GM21447 (cell line): ENCODE data around the gene COL17A1.

Experiments used
- ATAC-seq: cut with Tn5 transposase; IDR thresholded peaks from one replicate; pipeline ENCODE4 v1.9.1; 2021; ENCODE audit not compliant: unreplicated experiment

Gene COL17A1

DNA sequence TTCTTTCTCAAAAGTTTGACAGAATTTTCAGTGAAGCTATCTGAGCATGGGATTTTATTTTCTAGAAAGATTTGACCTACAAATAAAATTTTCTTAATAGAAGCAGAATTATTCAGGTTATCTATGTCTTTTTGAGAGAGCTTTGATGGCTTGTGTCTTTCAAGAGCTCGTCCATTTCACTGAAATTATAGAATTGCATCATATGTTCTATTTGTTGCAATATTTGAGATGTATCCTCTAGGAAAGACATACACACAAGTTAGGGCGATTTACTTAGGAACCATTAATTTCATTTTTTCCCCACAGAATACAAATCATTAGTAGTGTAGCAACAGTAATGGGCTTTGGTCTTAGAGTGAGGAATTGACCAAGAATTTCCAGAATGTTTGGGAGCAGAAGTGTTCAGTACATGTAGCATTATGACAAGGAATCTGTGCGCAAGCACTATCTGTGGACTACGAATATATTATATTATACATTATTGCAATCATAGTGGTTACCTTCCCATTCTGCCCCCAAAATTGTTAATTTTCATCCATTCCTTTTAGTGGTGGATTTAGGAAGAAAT is 12.8 kb upstream of the COL17A1 start:
- no peak for ATAC-seq

DNA sequence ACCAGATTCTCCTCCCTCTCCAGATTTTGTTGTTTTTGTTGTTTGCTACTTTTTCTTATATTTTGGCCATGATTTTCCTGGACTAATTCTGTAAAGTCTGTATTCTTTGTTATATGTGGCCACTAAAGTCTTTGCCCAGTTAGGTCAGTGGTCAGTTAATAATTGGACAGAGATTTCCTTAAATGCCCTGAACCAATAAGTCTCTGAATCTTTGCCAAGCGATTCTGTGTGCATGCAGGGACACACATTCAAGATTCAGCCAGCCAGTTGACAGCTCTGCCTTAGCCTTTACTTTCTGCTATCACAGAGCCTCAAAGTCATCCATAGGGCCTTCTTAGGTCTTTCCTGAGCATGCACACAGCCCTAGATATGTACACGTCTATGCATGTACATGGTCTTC is 11.0 kb upstream of the COL17A1 start:
- ATAC-seq, result no peak

DNA sequence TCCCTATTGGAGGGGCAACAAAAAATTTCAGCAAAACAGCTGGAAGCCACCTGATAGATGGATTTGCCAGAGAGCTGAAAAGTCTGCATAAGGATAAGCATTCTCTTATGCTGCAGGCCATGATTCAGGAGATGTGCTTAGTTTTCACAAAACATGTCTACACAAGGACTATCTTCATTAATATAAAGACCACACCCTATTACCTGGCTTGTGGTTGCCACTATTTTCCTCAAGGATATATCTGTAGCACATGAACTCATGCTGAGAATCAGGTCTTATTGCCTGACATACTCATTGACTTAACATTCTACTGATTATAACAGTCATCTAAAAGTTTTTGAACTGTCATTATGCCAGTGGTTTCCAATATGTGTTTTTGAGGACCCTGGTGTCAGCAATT is 7.1 kb upstream of the COL17A1 start:
- no peak for ATAC-seq

DNA sequence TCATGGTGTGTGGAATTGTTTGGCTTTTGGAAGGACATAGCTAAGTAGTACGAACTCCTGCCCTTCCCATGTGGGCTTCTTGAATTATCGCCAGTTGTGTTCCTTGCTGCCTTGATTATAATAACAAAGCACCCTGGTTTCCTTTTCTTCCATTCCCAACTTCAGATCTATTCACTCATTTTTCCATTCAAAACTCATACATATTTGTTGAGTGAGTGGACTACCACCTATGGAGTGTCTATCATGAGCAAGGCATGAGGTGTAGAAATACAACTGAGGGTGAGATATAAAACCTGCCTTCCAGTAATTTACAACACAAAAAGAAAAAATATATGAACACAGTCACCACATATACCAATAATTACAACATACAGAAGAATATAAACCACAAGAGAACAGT is 4.9 kb upstream of the COL17A1 start:
- no peak for ATAC-seq

DNA sequence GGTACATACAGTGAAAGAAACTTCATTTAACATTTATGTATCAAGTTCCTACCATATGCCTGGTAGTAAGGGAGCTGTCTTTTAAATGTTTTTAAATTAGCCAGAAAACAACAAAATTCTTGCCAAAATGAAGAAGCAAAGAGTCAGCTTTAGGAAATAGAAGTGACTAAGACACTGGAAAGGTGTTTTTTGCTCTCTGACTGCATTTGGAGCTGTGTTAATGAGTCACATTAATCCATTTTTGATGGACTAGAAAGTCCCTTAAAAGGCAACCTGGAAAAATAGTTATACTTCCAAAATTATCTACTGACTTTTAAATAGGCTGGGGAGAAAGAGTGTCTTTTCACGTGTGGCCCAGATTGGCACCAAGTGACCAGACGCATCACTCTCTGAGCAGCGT is 3.9 kb upstream of the COL17A1 start:
- ATAC-seq, result no peak

DNA sequence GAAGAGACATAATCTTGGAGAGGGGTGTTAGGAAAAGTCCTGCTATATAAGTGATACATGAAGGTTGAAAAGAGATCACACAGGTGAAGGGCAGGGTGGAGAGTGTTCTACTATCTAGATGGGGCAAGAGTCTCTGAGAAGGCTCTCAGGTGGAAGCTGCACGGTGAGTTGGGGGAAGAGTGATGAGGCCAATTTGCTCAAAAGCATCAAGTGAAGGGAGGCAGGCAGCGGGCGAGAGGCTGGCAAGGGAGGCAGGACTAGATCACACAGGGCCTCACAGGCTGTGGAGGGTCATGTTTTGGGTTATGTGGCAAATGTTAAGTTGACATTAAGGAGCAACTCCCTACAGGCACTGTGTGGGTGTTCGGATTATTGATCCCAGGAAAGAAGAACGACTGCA is 2.6 kb upstream of the COL17A1 start:
- no peak for ATAC-seq

DNA sequence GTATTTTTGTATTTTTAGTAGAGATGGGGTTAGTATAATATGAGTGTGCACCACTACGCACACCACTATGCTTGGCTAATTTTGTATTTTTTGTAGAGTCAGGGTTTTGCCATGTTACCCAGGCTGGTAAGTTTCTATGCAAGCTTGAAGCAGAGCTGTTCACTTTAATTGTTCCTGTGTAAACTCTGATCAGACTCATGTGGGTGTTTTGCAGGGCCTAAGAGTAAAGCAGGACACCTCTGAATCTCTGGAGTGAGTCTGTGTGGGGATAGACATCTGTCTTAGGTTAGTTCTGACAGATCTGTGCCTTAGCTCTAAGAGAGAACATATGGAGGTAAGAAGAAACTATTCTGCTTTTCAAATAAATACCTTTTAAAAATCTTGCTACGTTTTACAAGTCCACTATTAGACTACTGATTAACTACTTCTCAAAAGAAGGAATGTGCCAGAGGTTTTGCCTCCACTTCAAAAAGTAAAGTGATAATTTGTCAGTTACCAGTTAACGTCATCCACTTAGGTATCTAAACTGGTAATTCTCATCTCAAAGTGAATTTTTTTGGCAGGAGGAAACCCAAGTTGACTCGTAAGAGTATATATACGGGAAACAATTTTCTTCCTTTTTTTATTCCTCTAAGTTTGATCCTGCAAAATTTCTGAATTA is 1.1 kb downstream of the COL17A1 start:
- ATAC-seq, result no peak

DNA sequence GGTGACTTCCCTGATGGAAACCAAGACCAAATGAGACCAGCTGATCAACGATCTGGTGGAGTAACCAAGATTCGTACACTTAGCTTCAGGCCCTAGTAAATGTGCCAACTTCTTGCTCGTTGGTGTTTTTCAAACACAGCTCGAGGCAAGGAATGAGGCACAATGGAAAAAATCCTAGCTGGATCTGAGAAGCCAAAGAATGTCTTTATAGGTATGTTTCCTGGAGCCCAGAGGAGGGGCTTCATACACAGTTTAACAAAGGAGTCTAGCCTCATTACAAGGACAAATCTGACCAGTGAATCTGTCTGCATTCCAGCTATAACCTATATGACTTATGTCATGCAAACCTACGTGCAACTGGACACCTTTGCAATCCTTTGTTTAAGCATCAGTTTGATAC is 3.7 kb downstream of the COL17A1 start:
- no peak for ATAC-seq

DNA sequence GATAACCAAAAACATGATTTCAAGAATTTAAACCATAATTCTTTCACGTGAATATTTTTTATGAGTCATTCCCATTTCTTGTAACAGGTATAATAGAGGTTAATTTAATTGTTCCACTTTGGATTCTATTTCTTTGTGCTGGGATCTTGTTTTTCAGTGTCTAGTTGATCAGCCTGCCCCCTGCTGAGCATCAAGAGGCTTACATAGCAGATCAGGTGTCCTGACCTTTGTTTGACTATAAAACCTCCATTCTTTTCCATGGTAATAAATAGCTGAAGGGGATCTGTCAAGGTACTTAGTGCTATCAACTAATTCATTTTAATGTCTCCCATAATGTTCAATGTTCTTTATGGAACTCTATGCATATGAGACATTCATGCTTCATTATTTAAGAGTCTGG is 4.9 kb downstream of the COL17A1 start:
- ATAC-seq, result no peak

DNA sequence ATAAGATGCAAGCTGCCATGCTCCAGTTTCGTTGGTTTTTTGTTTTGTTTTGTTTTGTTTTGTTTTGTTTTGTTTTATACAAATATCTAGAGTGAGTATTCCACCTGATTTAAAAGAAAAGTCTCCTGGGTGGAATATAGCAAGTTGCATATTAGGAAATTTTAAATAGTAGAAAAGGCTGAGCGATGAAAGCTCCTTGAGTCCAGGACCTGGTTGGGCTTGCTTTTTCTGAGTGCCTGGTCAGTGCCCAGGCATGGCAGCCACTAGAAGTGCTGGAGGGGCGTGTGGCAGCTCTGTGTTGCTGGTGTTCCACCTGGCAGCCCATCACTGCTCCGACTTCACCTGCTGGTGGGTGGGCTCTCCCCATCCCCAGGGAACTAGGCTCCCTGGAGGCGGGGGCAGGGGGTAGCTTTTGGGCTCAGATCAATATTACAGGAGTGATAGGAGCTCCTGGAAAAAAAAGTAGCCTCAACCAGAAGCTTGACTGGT is 8.0 kb downstream of the COL17A1 start:
- no peak for ATAC-seq

DNA sequence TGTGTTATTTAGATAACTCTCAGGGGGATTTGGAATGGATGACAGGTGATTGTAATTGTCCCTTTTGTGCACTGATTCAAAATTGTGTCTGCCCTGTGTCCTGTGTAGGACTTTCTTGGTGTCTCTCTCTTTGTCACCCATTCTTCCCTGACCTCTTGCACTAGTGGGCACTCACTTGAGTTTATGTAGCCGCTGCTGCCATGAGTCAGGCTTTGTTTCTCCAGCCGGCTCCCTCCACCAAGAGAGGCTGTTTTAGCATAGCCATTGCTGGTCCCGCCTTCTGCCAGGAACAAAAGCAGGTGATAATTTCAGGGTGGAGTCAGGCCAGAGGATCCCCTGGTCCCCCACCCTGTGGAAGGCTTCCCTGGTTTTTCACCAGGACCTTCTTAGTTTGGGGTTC is 8.4 kb downstream of the COL17A1 start:
- no peak for ATAC-seq

DNA sequence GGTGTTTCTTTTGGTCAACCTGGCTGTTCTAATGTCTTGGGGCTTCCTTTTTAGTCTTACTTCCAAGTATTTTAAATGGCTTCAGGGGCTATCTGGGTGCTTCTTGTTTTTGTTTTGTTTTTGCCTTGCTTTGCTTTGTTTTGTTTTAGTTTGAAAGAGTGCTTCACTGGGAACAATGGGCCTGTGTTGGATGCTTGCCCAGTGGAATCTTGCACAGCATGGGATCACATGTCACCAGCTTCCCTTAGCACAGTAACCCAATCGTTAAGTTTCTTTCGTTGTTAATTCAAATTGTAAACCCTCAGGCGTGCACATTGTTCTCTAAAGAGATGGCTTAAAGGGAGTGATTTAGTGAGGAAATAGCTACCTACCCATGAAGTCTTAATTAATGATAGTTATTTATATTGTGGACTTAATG is 8.9 kb downstream of the COL17A1 start:
- ATAC-seq, result no peak

DNA sequence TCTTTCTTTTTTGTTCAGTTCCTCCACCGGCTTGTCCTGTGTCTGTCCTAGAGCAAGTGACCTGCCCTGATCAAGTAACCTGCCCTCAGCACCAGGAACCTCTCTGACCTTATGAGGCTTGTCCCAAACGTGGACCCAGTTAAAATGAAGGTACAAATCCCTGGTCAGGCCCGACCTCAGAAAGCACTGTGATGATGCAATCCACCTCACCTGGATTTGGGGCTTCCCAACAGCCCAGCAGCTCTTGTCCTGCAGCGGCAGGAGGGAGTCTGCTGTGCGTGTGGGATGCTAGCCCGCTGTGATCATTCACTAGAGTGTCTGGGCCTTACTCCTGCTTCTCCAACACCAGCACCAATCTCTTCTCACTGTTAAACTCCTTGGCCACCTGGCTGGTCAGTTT is 11.2 kb downstream of the COL17A1 start:
- ATAC-seq, result no peak

DNA sequence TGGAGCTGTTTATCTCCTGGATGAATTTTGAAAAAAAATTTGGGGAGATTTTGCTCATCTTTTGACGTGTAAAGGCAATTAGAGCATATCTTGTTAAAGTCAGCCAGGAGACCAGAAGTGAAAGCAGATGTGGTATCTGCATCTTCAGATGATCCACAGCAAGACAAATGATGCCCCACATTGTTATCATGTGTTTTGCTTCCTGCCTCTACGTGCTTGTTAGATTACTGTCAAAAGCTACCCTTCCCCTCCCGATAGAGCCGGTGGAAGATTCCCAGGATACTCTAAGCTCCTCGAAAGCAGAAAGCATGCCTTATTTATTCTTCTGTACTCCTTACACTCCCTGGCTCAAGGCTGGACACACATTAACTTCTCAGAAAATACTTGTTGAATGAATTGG is 12.9 kb downstream of the COL17A1 start:
- no peak for ATAC-seq

DNA sequence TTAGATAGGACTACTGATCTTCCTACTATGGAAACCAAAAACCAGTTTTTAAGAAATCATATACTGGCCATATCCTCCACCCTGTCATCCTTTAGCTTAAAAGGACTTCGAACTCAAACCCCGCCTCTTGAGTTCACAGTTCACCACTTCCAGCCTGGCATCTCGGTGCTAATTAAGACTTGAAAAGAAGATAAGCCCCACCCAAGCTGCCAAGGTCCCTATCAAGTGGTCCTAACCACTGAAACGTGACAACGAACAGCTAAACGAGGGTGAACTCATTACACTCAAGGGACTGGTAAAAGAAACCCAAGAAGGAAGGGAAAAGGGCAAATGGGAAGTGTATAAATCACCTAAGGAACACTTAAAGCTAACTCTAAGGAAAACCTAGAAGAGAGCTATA is 16.1 kb downstream of the COL17A1 start:
- ATAC-seq, result no peak

DNA sequence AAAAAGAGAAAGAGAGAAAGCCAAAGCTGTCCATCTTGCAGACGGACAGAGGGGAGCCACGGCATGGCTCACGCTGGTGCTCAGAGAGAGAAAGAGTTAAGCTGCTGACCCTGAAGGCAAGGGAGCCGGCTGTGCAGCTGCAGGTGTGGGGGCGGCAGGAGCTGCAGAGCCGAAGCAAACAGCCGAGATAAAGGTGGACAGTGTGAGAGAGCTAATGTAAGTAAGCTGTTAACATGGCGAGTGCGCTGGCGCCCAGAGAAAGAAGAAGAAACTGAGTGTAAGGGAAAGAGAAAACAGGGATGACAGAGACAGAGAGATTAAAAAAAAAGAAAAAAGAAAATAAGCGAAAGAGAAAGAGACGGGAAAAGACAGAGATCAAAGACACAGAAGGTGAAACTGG is 18.2 kb downstream of the COL17A1 start:
- no peak for ATAC-seq

DNA sequence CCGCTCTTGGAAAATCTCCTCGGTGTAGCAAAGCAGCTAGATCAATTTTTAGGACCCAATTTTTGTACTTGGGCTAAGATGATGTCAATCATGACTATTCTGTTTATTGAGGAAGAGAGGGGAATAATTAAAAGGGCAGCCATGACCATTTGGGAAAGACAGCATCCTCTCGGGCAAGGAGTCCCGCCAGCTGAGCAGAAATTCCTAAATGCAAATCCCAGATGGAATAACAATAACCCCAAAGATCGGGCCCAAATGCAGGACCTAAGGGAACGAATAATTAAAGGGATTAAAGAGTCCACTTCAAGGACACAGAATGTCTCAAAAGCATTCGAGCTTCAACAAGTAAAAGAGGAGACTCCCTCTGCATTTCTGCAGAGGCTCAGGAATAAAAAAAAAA is 18.7 kb downstream of the COL17A1 start:
- no peak for ATAC-seq

DNA sequence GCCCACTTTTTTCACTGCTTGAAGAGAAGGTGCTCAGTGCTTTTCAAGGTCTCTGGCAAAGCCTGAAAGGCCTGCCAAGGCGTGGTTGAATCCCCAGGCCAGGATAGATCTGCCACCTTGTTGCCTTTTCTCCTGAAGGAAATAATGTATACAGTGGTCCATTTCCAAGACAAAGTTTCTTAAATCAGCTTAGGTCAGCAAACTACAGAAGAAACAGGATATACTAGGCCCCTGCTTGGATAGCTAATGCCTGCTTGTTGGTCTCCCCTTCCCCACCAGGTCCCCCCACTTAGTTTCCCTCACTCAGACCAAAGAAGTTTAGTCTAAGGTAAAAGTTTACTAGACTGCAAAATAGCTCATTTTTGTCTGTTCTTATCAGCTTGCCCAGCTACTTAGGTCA is 19.9 kb downstream of the COL17A1 start:
- no peak for ATAC-seq

DNA sequence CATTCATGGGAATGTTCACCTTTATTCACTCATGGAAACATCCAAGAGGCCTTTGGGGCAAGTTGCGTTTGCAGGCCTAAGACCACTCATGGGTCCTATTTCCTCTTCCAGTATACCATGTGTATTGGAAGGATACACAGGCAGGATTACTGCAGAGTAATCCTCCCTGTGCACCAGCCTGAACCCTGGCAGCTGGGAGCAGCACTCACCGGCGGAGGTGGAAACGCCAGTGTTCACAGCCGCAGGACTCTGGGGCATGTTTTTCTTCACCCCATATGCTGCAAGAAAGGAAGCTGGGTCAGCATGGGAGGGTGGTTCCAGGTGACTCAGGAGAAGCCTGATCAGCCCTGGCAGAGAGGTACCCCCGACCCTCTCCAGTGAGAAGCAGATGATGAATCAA is 24.5 kb downstream of the COL17A1 start:
- no peak for ATAC-seq

DNA sequence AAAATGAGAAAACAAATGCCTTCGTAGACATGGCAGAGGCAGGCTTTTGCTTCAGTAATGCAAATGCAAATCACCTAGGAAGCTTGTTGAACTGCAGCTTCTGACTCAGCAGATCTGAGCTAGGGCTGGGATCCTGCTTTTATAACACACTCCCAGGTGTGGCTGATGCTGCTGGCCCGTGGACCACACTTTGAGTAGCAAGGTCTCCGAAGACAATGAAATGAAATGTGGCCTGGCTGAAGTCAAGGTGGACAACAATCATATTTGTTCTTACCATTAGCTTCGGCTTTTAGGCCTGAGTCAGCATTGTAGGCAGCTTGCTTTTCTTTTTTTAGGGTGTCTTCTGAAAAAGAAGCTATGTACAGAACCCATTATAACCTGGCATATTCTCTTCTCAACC is 26.3 kb downstream of the COL17A1 start:
- ATAC-seq, result no peak

DNA sequence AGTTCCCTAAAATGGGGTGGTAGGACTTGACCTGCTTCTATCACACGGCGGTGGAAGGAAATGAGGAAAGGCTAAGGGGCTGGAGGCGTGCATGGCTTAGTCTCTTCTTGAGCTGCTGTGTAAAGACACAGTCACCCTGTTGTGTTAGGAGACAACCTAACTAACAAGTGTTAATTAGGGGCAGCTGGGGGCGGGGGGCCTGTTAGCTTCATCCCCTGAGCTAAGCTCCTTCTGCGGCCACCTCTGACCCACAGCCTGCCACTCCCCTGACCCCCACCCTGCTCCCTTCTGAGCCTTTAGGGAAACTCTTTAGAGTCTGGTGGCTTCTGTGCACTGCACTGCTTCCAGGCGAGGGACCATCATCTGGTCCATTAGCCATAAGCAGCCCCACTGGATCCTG is 28.0 kb downstream of the COL17A1 start:
- ATAC-seq, result no peak

DNA sequence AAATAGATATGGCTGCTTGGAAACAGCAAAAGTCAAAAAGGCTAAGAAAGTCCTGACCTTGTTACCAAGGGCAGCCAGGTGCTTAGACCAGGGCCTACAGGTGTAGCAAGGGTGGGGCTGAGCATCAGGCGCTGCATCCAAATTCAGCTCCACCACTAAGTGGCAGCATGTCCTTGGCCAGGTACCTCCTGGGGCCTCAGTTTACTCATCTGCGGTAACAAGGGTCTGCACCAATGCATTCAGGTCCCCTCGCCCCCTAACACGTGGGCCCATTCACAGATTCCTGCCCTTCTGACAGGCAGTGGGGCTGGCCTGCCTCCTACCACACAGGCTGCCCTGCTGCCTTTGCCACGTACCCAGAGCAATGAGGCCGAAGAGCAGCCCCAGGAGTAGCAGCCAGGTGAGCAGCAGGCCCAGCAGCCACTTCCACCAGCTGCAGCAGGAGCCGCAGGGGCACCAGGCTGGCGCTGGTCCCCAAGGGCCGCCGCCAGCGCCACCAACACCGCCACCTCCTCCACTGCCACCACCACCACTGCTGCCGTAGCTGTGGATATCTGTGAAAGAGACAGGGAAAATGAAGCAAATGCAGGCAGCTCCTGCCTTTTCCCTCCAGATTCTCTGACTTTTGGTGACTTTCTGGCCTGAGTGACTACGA is 28.9 kb downstream of the COL17A1 start:
- no peak for ATAC-seq

DNA sequence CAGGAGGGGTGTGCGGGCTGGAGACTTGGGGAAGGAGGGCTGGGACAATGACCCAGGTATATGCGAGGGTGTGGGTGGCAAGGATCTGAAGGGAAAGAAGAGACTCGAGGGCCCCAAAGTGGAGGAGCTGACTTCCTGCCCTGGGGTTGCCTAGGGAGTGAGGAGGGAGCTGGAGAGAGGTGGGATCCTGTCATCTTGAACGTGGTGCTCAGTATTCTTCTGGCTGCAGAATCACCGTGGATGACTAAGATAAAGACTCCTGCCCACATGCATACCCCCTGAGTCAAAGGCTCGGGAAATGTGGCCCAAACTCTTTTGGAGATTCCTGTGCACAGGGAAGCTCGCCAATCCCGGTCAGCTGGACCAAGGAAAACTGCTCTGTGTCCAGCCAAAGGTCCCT is 31.2 kb downstream of the COL17A1 start:
- no peak for ATAC-seq
